ENCODE measurements around the gene CDK5RAP2.

The CDK5RAP2 gene

GRCh38 chr9:120377268-120378159 lies 202.5 kb downstream of the CDK5RAP2 start:
- no peak for DNase-seq

GRCh38 chr9:120376101-120376500 lies 203.9 kb downstream of the CDK5RAP2 start:
- DNase-seq = no peak

- no peak for DNase-seq
Measured at GRCh38 chr9:120375316-120375715, 204.7 kb downstream of the CDK5RAP2 start.

- DNase-seq = no peak
Measured at GRCh38 chr9:120374817-120375216, 205.2 kb downstream of the CDK5RAP2 start.

- no peak for DNase-seq
Measured at GRCh38 chr9:120374239-120374638, 205.7 kb downstream of the CDK5RAP2 start.

- DNase-seq = no peak
Measured at GRCh38 chr9:120372040-120372439, 207.9 kb downstream of the CDK5RAP2 start.

- no peak for DNase-seq
Measured at GRCh38 chr9:120369608-120370220, 210.3 kb downstream of the CDK5RAP2 start.

GRCh38 chr9:120368799-120369198 lies 211.2 kb downstream of the CDK5RAP2 start:
- no peak for DNase-seq

GRCh38 chr9:120366644-120367019 lies 213.3 kb downstream of the CDK5RAP2 start:
- no peak for DNase-seq

GRCh38 chr9:120365386-120365785 lies 214.6 kb downstream of the CDK5RAP2 start:
- DNase-seq = no peak

GRCh38 chr9:120363697-120364096 lies 216.3 kb downstream of the CDK5RAP2 start:
- no peak for DNase-seq

- DNase-seq = no peak
Measured at GRCh38 chr9:120362446-120362845, 217.5 kb downstream of the CDK5RAP2 start.

GRCh38 chr9:120361551-120361950 lies 218.4 kb downstream of the CDK5RAP2 start:
- no peak for DNase-seq

GRCh38 chr9:120360510-120360909 lies 219.5 kb downstream of the CDK5RAP2 start:
- no peak for DNase-seq

GRCh38 chr9:120360046-120360445 lies 219.9 kb downstream of the CDK5RAP2 start:
- no peak for DNase-seq

- DNase-seq = no peak
Measured at GRCh38 chr9:120358877-120359276, 221.1 kb downstream of the CDK5RAP2 start.

- no peak for DNase-seq
Measured at GRCh38 chr9:120353506-120353905, 226.5 kb downstream of the CDK5RAP2 start.

- no peak for DNase-seq
Measured at GRCh38 chr9:120351106-120351505, 228.9 kb downstream of the CDK5RAP2 start.

GRCh38 chr9:120350596-120350995 lies 229.4 kb downstream of the CDK5RAP2 start:
- DNase-seq = no peak

- no peak for DNase-seq
Measured at GRCh38 chr9:120348951-120349429, 231.0 kb downstream of the CDK5RAP2 start.

GRCh38 chr9:120345379-120345778 lies 234.6 kb downstream of the CDK5RAP2 start:
- no peak for DNase-seq

- DNase-seq = no peak
Measured at GRCh38 chr9:120344230-120344629, 235.7 kb downstream of the CDK5RAP2 start.

- no peak for DNase-seq
Measured at GRCh38 chr9:120343416-120343815, 236.6 kb downstream of the CDK5RAP2 start.
